ENCODE measurements around the gene AUTS2.

DNA sequence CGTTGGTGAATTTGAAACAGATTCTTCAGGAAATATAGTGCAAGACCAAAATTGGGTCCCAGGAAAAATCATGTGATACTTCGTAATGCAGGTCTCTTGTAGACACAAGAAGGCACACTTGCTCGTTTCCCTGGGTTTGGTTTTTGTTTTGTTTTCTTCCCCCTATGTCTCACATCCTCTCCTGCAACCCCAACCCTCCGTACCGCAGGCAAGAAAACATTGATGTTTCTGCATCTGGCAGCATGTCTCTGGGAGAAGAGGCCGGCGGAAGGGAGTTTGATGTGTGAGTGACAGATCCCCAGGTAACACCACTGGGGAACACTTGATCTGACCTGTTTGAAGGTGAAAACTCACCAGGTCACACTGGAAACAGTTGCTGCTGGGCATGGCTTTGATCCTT lies 718.5 kb downstream of the AUTS2 start:
- no peak for TF ChIP-seq CTCF (IDR thresholded peaks at IDR 0.05)
- no peak for TF ChIP-seq POLR2A (IDR thresholded peaks at IDR 0.05)

Data from vagina (tissue), 2 donors.